Smooth muscle cell (in vitro differentiated cells): Measurements from ENCODE around the gene PTCH1. TPM values are rescaled to one million over a fixed set of nuclear protein-coding genes. Genes with fewer than 3 reads are reported as not detected.

Experiments used
- DNase-seq: peaks from one replicate; lab custom pipeline; 2025; ENCODE audit not compliant: unreplicated experiment; lab: John Stamatoyannopoulos, UW
- H2AFZ ChIP-seq: fragments of 200-600 bp; sonication (generic); 2 replicates; pipeline ENCODE4 v1.6.0; 2016; ENCODE audit warnings: antibody characterized with exemption, low read depth, mild to moderate bottlenecking
- H3F3A ChIP-seq: fragments of 200-600 bp; sonication (generic); 2 replicates; pipeline ENCODE4 v1.6.0; 2017; ENCODE audit warnings: antibody characterized with exemption, low read depth
- H3K27ac ChIP-seq: fragments of 200-600 bp; sonication (generic); 2 replicates; pipeline ENCODE4 v1.5.1; 2016; ENCODE audit warnings: low read depth, mild to moderate bottlenecking
- H3K27me3 ChIP-seq: fragments of 200-600 bp; sonication (generic); 2 replicates; pipeline ENCODE4 v1.6.1; 2016; ENCODE audit warnings: low read depth, mild to moderate bottlenecking
- H3K36me3 ChIP-seq: fragments of 200-600 bp; sonication (generic); 2 replicates; pipeline ENCODE4 v1.5.1; 2016; ENCODE audit warnings: low read depth
- H3K4me1 ChIP-seq: fragments of 200-600 bp; sonication (generic); 2 replicates; pipeline ENCODE4 v1.5.1; 2016; ENCODE audit warnings: low read depth
- H3K4me2 ChIP-seq: fragments of 200-600 bp; sonication (generic); 2 replicates; pipeline ENCODE4 v1.6.0; 2016; ENCODE audit warnings: mild to moderate bottlenecking
- H3K4me3 ChIP-seq: fragments of 200-600 bp; sonication (generic); 2 replicates; pipeline ENCODE4 v1.5.1; 2016; ENCODE audit warnings: mild to moderate bottlenecking
- H3K79me2 ChIP-seq: fragments of 200-600 bp; sonication (generic); 2 replicates; pipeline ENCODE4 v1.6.0; 2016; ENCODE audit warnings: low read depth, mild to moderate bottlenecking
- H3K9ac ChIP-seq: fragments of 200-600 bp; sonication (generic); 2 replicates; pipeline ENCODE4 v1.6.0; 2016; ENCODE audit warnings: low read depth
- H3K9me3 ChIP-seq: fragments of 200-600 bp; sonication (generic); replicated peaks from 2 replicates; pipeline ENCODE4 v1.5.1; 2016; ENCODE audit warnings: low read depth
- H4K20me1 ChIP-seq: fragments of 200-600 bp; sonication (generic); 2 replicates; pipeline ENCODE4 v1.6.0; 2016; ENCODE audit warnings: low read depth
- CTCF ChIP-seq: fragments of 200-600 bp; sonication (generic); IDR thresholded peaks from 2 replicates; pipeline ENCODE4 v1.5.1; 2017; ENCODE audit warnings: borderline replicate concordance, mild to moderate bottlenecking, antibody characterized with exemption; ENCODE audit not compliant: insufficient read depth, poor library complexity, severe bottlenecking
- WGBS: methylation state at CpG from one replicate; pipeline ENCODE4 v1.1.7; 2016; ENCODE audit warnings: low lambda C conversion rate; 5-methylcytosine and 5-hydroxymethylcytosine counted together
- polyA plus RNA-seq: library from polyadenylated mRNA; unstranded; fragments of >200 nt; fragmentation: Nextera tagmentation; extraction: Ambion mirVana; gene quantifications from 2 replicates; pipeline ENCODE4 v1.2.1, GENCODE V29; 2016
- total RNA-seq: library from RNA; depleted of rRNA; stranded (reverse); fragments of >200 nt; gene quantifications from 2 replicates; pipeline ENCODE4 v1.2.3, GENCODE V29; 2014

PTCH1 gene
- total and polyA plus RNA-seq, 2 experiments from 2014 or later: 5.8 to 6.3 TPM

GRCh38 chr9:95551406-95551805 is 34.6 kb upstream of the PTCH1 start:
- WGBS: 89% methylated on average over 4 of the region's 4 CpGs
- H3K4me1 ChIP-seq: peaks cover 16% of the 10 kb centered on the region
- no peaks in the 10 kb centered on the region for H3K79me2 ChIP-seq
- no peaks in the 10 kb centered on the region for H4K20me1 ChIP-seq
- H3K27me3 ChIP-seq: peaks cover 27% of the 10 kb centered on the region
- no peak for TF ChIP-seq CTCF
- H3K36me3 ChIP-seq: no peaks in the 10 kb centered on the region
- no peak overlapping the region for H2AFZ ChIP-seq
- no peak overlapping the region for H3K4me3 ChIP-seq
- H3K27ac ChIP-seq: no peak overlapping the region
- H3K4me2 ChIP-seq: no peak overlapping the region
- no peak for DNase-seq
- H3F3A ChIP-seq: no peaks in the 10 kb centered on the region
- H3K9ac ChIP-seq: no peak overlapping the region
- no peaks in the 10 kb centered on the region for H3K9me3 ChIP-seq

GRCh38 chr9:95545831-95546567 is 29.2 kb upstream of the PTCH1 start:
- H3K4me1 ChIP-seq: peaks cover 6% of the 10 kb centered on the region
- no peak for DNase-seq
- no peak overlapping the region for H3K4me3 ChIP-seq
- no peak overlapping the region for H3K27ac ChIP-seq
- H3K27me3 ChIP-seq: peaks cover 3% of the 10 kb centered on the region
- no peaks in the 10 kb centered on the region for H3F3A ChIP-seq
- no peak overlapping the region for H3K4me2 ChIP-seq
- no peak overlapping the region for H3K9ac ChIP-seq
- no peaks in the 10 kb centered on the region for H3K79me2 ChIP-seq
- no peaks in the 10 kb centered on the region for H3K36me3 ChIP-seq
- no peaks in the 10 kb centered on the region for H4K20me1 ChIP-seq
- H3K9me3 ChIP-seq: no peaks in the 10 kb centered on the region
- no peak overlapping the region for H2AFZ ChIP-seq
- WGBS: 88% methylated on average over 12 of the region's 12 CpGs
- no peak for TF ChIP-seq CTCF

DNA sequence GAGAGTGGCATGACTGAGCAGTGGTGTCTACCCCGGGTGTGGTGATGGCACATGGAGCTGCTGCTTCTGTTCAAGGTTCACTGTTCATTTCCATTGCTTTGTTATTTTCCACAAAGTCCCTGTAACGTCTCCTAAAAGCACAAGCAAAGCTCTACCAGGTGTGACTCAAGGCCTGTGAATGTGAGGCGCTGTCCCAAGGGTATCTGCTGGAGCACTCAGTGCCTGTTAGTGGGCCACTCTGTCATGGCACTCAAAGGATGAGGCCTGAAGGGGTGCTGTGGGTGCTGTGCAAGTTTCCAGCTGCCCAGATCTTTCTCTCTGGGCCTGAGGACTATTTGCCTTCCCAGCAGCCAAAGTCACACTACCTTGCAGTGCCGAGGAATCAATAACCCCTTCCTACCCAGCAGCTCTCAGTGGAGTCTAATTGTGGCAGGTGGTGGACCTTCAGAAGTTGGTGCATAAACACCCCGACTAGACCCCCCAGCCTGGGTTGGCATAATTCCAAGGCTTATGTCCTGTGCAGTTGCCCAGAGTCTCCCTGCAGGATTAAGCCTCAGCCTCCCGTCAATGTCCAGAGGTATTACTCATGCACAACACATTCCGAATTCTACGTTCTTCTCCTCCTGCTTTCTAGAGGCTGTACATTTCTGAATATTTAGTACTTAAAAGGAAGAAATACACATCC is 17.4 kb upstream of the PTCH1 start:
- H3K9ac ChIP-seq: no peak overlapping the region
- no peaks in the 10 kb centered on the region for H4K20me1 ChIP-seq
- H2AFZ ChIP-seq: no peak overlapping the region
- 56% methylated on average over 8 of the region's 8 CpGs for WGBS
- H3F3A ChIP-seq: no peaks in the 10 kb centered on the region
- peak overlapping the region; percentile 37 for H3K4me2 ChIP-seq
- no peaks in the 10 kb centered on the region for H3K36me3 ChIP-seq
- H3K27me3 ChIP-seq: no peaks in the 10 kb centered on the region
- DNase-seq: no peak
- no peaks in the 10 kb centered on the region for H3K79me2 ChIP-seq
- no peaks in the 10 kb centered on the region for H3K4me1 ChIP-seq
- no peaks in the 10 kb centered on the region for H3K9me3 ChIP-seq
- no peak overlapping the region for H3K4me3 ChIP-seq
- no peak overlapping the region for H3K27ac ChIP-seq
- TF ChIP-seq CTCF: no peak

GRCh38 chr9:95529910-95530309 is 13.1 kb upstream of the PTCH1 start:
- no peaks in the 10 kb centered on the region for H4K20me1 ChIP-seq
- H2AFZ ChIP-seq: no peak overlapping the region
- no peak overlapping the region for H3K27ac ChIP-seq
- WGBS: 96% methylated on average over 1 of the region's 1 CpG
- no peaks in the 10 kb centered on the region for H3K9me3 ChIP-seq
- H3K79me2 ChIP-seq: no peaks in the 10 kb centered on the region
- no peak overlapping the region for H3K4me3 ChIP-seq
- H3K9ac ChIP-seq: no peak overlapping the region
- H3K4me1 ChIP-seq: no peaks in the 10 kb centered on the region
- no peak overlapping the region for H3K4me2 ChIP-seq
- H3K27me3 ChIP-seq: no peaks in the 10 kb centered on the region
- no peak for DNase-seq
- H3F3A ChIP-seq: no peaks in the 10 kb centered on the region
- H3K36me3 ChIP-seq: no peaks in the 10 kb centered on the region
- TF ChIP-seq CTCF: no peak
